NT2/D1 (cell line): ENCODE data around the gene TTC12.
"Not testable (repeated sequence)": the region's sequence is repeated elsewhere in the genome, so short reads cannot be mapped to it uniquely, and the experiment has no call there.

Experiments used
- DNase-seq: peaks from one replicate; pipeline ENCODE4 v3.0.0-alpha.2; 2011; ENCODE audit warnings: low read depth, low spot score
- H3K27me3 ChIP-seq: 2 replicates; pipeline ENCODE4 v1.6.0; 2011; ENCODE audit warnings: mild to moderate bottlenecking; ENCODE audit not compliant: insufficient read length, insufficient read depth
- H3K36me3 ChIP-seq: 2 replicates; pipeline ENCODE4 v1.6.1; 2011; ENCODE audit warnings: mild to moderate bottlenecking, low read length, mixed read lengths; ENCODE audit not compliant: insufficient read depth, insufficient read length
- H3K4me1 ChIP-seq: 2 replicates; pipeline ENCODE4 v1.5.1; 2011; ENCODE audit not compliant: insufficient read depth, insufficient read length
- H3K4me3 ChIP-seq: 2 replicates; pipeline ENCODE4 v1.5.1; 2011; ENCODE audit warnings: low read depth; ENCODE audit not compliant: insufficient read length
- H3K9ac ChIP-seq: 2 replicates; pipeline ENCODE4 v1.6.0; 2011; ENCODE audit warnings: low read depth; ENCODE audit not compliant: insufficient read length
- H3K9me3 ChIP-seq: 2 replicates; pipeline ENCODE4 v1.5.1; 2011; ENCODE audit warnings: mild to moderate bottlenecking, low read length; ENCODE audit not compliant: insufficient read depth
- SUZ12 ChIP-seq: IDR thresholded peaks from 2 replicates; pipeline ENCODE4 v1.6.1; 2011; ENCODE audit not compliant: insufficient read length, insufficient read depth; ENCODE audit errors: extremely low read depth
- YY1 ChIP-seq: IDR thresholded peaks from 2 replicates; pipeline ENCODE4 v1.6.1; 2011; ENCODE audit not compliant: insufficient read length, insufficient read depth
- ZNF274 ChIP-seq: IDR thresholded peaks from 2 replicates; pipeline ENCODE4 v1.6.1; 2011; ENCODE audit warnings: mild to moderate bottlenecking, low read depth, low read length

The TTC12 gene

DNA sequence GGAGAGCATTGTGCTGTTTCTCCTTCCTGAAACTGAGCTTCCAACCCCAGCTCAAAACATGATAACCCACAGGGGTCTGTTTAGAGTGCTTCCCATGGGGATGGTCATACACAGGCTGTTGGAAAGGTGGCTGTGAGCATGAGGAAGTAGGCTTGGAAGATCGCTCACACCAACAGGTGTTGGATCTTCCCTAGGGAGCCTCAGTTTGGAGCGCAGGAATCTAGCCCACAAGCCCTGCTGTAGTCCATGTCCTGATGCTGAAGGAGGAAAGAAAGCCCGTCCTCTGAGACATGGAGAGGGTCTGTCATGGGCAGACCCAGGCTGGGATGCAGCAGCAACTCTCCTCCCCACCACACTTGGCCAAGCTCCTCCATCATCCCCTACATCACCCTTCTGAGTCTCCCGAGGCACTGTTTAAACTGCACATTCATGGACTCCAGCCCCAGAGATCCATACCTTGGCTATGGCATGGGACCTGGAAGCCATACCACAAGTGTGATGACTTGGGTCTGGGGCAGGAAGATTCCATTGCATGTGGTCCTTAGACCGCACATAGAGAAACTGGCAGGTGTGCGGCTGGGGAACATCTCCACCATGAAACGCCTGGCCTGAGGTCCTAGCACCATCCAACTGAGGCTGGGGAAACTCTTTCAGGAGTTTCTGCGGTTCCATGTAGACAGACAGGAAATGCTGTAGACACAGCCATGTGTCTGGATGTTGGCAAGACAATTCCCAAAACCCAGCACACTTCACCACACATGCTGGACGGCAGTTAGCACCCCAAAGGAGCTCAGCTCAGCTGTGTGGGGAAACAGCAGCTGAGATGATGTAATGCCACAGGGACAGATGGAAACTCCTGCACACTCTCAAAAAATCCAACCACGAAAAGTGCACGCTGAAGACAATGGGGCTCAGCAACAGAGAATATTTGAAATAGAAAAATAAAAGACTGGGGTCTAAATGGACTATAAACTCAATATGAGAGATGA, 27.6 kb upstream of the TTC12 start:
- no peak for DNase-seq
- Histone ChIP-seq H3K27me3 (no peaks in the 10 kb centered on the region), H3K9me3 (no peaks in the 10 kb centered on the region), H3K4me3 (no peak overlapping the region), H3K36me3 (no peaks in the 10 kb centered on the region), H3K9ac (no peak overlapping the region), H3K4me1 (no peaks in the 10 kb centered on the region)
- TF ChIP-seq YY1 (no peak), ZNF274 (no peak), SUZ12 (no peak)

DNA sequence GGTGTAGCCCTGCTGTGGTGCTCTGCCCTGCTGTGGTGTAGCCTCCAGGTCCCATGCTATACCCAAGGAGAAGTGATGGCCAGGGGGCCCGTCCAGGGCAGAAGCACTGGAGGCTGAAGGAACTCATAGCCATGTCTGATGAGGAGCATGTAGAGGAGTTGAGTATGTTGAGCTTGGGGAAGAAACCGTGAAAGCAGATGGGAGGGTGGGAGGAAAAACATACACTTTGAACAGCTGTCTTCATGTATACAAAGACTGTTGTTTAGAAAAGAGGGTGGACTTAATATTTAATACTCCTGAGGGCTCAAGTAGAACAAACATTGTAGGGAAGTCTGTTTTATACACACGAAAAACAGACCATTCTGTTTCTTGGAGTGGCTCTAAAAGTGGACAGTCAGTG, 26.6 kb upstream of the TTC12 start:
- Histone ChIP-seq H3K9me3 (no peaks in the 10 kb centered on the region), H3K36me3 (no peaks in the 10 kb centered on the region), H3K27me3 (no peaks in the 10 kb centered on the region), H3K9ac (no peak overlapping the region), H3K4me3 (no peak overlapping the region), H3K4me1 (no peaks in the 10 kb centered on the region)
- no peak for DNase-seq
- TF ChIP-seq YY1 (no peak), ZNF274 (no peak)

DNA sequence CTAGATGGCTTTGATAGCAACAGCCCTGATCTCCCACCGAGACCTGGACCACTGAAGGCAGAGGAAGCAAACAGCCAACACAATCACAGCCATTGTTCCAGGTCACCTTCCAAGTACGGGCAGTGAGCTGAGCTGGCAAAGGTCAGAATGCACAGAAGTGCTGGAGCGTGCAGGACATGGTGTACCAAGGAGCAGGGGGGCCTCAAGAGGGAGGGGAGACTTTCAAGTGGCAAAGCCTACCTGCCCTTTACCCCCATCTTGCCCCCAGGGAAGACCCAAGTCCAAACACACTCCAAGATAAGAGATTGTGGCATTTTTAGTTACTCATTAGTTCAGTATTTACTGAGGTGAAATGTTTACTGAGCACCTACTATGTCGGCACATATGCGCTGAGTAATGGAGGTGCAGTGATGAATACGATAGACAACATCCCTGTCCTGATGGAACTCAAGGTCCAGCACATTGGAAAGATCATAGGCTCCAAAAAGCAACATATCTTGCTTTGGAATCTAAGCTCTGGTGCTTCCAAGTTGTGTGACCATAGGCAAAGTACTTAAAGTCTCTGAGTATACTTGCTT, 26.0 kb upstream of the TTC12 start:
- Histone ChIP-seq H3K9ac (no peak overlapping the region), H3K4me3 (no peak overlapping the region), H3K36me3 (no peaks in the 10 kb centered on the region), H3K4me1 (no peaks in the 10 kb centered on the region), H3K27me3 (no peaks in the 10 kb centered on the region), H3K9me3 (no peaks in the 10 kb centered on the region)
- DNase-seq, result no peak
- TF ChIP-seq YY1 (no peak), SUZ12 (no peak), ZNF274 (no peak)

DNA sequence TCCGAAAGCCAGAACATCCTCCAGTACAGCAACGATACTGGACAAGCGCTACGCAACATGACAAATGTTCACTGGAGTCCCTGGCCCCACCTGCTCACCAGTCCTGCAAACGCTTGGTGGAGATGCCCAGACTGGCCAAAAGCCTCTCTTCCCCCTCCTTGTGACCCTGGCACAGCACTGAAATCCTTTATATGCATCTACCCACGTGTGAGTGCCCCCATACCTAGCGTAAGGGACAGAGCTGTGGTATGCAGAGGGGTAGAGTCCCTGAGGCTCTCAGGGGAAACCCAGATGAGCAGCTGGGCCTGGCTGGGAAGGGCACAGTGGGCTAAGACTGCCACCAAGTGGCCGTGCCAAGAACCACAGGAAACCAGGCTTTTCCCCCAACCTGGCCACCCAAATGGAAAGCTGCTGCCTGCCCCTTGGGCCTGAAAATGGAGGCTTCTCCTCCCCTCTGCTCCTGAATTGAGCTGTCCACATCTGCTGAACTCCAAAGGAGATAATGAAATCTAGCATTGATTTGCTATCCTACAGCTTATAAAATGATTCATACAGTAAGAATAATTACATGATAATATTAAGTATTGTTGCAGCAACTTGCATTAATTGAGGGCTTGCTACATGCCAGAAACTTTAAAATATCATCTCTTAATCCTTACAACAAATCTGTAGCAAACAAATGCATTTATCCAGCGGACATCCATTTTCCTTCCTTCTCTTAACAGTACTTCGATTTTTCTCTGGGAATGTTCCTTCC, 24.8 kb upstream of the TTC12 start:
- DNase-seq, result peak; percentile 63
- Histone ChIP-seq H3K4me1 (no peaks in the 10 kb centered on the region), H3K36me3 (no peaks in the 10 kb centered on the region), H3K9me3 (no peaks in the 10 kb centered on the region), H3K4me3 (no peak overlapping the region), H3K9ac (no peak overlapping the region), H3K27me3 (no peaks in the 10 kb centered on the region)
- TF ChIP-seq YY1, result no peak
- no peak for TF ChIP-seq SUZ12
- TF ChIP-seq ZNF274, result no peak

DNA sequence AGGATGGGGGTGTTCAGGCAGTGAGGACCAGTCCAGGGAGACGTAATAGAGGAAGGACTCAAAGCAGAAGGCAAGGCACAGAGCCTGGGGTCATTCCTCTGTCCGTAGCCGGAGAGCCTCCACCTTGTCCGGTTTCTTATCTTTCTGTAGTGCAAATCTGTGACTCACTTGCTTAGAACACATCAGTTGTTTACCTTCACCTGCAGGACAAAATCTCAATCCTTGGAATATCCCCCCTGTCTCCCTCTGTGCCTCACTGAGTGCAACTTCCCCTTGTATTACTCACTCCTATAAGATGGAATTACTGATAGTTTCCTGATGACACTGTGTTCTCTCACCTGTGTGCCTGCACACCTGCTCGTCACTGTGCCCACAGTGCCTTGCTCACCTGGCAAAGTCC, 20.4 kb upstream of the TTC12 start:
- no peak overlapping the region for H3K9ac ChIP-seq
- H3K36me3 ChIP-seq, result no peaks in the 10 kb centered on the region
- DNase-seq, result no peak
- H3K27me3 ChIP-seq, result no peaks in the 10 kb centered on the region
- H3K4me1 ChIP-seq, result peaks cover 4% of the 10 kb centered on the region
- no peak overlapping the region for H3K4me3 ChIP-seq
- TF ChIP-seq ZNF274 (no peak), YY1 (no peak), SUZ12 (no peak)
- no peaks in the 10 kb centered on the region for H3K9me3 ChIP-seq

DNA sequence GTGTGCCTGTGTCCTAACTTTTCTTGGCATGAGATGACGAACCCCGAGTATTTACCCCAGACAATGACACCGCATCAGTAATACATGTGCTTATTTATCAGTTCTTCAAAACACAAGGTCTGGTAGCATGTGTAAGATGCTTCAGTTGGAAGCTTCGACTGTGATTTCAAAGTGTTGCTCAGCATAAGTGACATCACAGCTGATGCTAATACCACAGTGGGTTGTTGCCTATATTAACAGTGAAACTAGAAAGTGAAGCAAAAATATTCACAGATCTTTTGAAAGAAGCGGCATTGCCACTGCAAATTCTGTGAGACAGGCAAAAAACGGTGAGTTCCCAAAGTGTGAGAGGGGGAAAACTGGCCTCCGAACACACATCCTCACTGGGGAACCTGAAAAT, 18.4 kb upstream of the TTC12 start:
- Histone ChIP-seq H3K36me3 (no peaks in the 10 kb centered on the region), H3K4me1 (peaks cover 4% of the 10 kb centered on the region), H3K9ac (no peak overlapping the region), H3K27me3 (no peaks in the 10 kb centered on the region), H3K9me3 (no peaks in the 10 kb centered on the region), H3K4me3 (no peak overlapping the region)
- DNase-seq, result no peak
- TF ChIP-seq YY1 (no peak), ZNF274 (no peak), SUZ12 (no peak)

DNA sequence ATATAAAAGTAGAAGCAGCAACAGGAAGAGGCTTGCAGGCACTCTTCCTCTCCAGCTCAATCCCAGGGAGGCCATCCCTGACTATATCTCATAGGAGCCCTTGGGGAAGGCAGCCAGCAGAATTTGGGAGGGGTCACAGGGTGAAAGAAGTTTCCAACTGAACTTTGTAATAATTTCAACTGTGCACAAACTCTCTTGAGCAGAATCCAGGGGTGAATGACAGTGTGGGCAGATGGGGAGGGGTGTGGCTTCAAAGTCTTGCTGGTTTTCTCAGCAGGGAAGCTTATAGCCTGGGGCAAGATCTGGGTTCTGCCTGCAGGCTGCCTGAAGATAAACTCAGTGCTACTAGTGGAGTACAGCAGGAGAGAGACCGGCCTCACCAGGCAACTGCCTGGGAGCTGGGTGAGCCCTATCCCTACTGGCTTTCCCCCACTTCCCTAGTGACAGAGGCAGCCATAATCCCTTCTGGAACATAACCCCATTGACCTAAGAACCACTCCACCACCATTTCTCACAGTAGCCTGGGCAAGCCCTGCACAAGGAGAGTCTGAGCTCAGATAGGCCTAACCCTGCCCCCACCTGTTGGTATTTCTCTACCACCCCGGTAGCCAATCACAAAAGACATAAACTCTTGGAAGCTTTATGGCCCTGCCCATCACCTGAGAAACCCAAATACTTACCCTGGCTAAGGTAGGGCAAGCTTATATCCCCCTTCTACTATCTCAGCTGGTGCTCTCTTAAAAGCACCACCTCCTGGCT, 17.8 kb upstream of the TTC12 start:
- DNase-seq, result no peak
- TF ChIP-seq YY1, result no peak
- no peak for TF ChIP-seq ZNF274
- TF ChIP-seq SUZ12, result no peak

DNA sequence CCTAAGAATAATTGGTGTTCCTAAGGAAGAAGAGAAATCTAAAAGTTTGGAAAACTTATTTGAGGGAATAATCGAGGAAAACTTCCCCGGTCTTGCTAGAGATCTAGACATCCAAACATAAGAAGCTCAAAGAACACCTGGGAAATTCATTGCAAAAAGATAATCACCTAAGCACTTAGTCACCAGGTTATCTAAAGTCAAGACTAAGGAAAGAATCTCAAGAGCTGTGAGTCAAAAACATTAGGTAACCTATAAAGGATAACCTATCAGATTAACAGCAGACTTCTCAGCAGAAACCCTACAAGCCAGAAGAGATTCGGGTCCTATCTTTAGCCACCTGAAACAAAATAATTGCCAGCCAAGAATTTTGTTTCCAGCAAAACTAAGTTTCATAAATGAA, 15.9 kb upstream of the TTC12 start:
- not testable (repeated sequence) for H3K4me3 ChIP-seq, H3K4me1 ChIP-seq, H3K9me3 ChIP-seq, H3K9ac ChIP-seq, DNase-seq, H3K27me3 ChIP-seq, H3K36me3 ChIP-seq

More for the DNA sequence above, 17.8 kb upstream of the TTC12 start:
- Histone ChIP-seq H3K4me1 (peaks cover 4% of the 10 kb centered on the region), H3K4me3 (no peak overlapping the region), H3K9ac (no peak overlapping the region), H3K36me3 (no peaks in the 10 kb centered on the region), H3K27me3 (no peaks in the 10 kb centered on the region), H3K9me3 (no peaks in the 10 kb centered on the region)
